PFSK-1 (cell line): ENCODE data around the gene SOX5.

Experiments
- POLR2AphosphoS5 ChIP-seq: IDR thresholded peaks from 2 replicates; pipeline ENCODE4 v1.6.1; 2012; ENCODE audit warnings: low read depth, mild to moderate bottlenecking, control low read depth, low read length, moderate library complexity
- SIN3A ChIP-seq: IDR thresholded peaks from 2 replicates; pipeline ENCODE4 v1.6.1; 2012; ENCODE audit warnings: mild to moderate bottlenecking, low read length, moderate library complexity, borderline replicate concordance; ENCODE audit not compliant: insufficient read depth
- TAF1 ChIP-seq: IDR thresholded peaks from 2 replicates; pipeline ENCODE4 v1.6.1; 2012; ENCODE audit warnings: low read length, control low read depth, borderline replicate concordance; ENCODE audit not compliant: insufficient read depth
- TF ChIP-seq, protein P1 (sequence below), 2 experiments: IDR thresholded peaks; 2 replicates each; pipeline versions ENCODE4 v1.6.1 to v1.8.0; 2011 to 2012; ENCODE audit warnings: low read depth in 2 of 2, low read length in 2 of 2, control low read depth in 1 of 2, inconsistent platforms in 1 of 2, mild to moderate bottlenecking in 1 of 2, moderate library complexity in 1 of 2; ENCODE audit not compliant: insufficient read depth in 1 of 2

DNA sequence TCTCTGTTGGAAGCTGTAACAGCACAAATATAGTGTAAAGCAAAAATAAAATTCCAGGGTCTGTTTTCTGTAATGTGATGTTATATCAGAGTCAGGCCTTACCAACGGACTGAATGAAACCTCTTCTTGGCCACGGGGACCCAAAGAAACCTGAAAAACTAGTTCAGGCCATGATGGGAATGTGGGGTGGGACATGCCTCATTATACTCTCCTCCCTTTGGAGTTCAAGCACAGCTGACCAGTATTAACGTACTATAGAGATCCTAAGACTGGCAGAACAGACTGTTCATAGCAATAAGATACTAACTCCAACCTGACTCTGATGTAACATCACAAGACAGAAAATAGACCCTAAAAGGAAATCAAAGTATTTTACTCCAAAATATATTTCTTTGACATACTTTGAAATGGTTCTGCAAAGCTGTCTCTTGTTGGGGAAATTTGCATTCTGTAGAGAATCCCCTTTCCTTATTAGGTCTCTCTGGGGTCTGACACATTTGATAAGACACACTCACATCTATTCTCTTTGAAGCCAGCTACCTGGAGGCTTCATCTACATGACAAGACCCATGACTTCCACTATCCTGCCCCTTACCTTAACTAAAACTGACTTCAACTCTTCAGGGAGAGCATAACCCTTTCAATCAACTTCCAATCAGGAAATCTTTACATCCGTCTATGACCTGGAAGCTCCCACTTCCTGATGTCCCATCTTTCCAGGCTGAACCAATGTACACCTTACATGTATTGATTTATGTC lies 444.6 kb downstream of the SOX5 start:
- TF ChIP-seq TAF1, result no peak
- TF ChIP-seq POLR2AphosphoS5, result no peak
- TF ChIP-seq, protein P1, sequence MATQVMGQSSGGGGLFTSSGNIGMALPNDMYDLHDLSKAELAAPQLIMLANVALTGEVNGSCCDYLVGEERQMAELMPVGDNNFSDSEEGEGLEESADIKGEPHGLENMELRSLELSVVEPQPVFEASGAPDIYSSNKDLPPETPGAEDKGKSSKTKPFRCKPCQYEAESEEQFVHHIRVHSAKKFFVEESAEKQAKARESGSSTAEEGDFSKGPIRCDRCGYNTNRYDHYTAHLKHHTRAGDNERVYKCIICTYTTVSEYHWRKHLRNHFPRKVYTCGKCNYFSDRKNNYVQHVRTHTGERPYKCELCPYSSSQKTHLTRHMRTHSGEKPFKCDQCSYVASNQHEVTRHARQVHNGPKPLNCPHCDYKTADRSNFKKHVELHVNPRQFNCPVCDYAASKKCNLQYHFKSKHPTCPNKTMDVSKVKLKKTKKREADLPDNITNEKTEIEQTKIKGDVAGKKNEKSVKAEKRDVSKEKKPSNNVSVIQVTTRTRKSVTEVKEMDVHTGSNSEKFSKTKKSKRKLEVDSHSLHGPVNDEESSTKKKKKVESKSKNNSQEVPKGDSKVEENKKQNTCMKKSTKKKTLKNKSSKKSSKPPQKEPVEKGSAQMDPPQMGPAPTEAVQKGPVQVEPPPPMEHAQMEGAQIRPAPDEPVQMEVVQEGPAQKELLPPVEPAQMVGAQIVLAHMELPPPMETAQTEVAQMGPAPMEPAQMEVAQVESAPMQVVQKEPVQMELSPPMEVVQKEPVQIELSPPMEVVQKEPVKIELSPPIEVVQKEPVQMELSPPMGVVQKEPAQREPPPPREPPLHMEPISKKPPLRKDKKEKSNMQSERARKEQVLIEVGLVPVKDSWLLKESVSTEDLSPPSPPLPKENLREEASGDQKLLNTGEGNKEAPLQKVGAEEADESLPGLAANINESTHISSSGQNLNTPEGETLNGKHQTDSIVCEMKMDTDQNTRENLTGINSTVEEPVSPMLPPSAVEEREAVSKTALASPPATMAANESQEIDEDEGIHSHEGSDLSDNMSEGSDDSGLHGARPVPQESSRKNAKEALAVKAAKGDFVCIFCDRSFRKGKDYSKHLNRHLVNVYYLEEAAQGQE (IDR thresholded peaks at IDR 0.05; ENCODE audit: insufficient read depth in 1 of 2, low read depth in 2 of 2, low read length in 2 of 2), result no peak
- no peak for TF ChIP-seq SIN3A
